HepG2 (cell line): ENCODE data around the gene IQCE. TPM values are rescaled to one million over a fixed set of nuclear protein-coding genes. Genes with fewer than 3 reads are reported as not detected.
A peak's percentile ranks its signal among the peaks of the same experiment; 100 is the strongest.

Experiments
- FOXA1 ChIP-seq, 2 experiments: fragments of 450-650 bp in 1 of 2; sonication (generic) in 1 of 2; formaldehyde crosslinking in 1 of 2; IDR thresholded peaks; 2 replicates each; pipeline versions ENCODE4 v1.4.0 to v1.6.1; 2016 to 2020; ENCODE audit warnings: missing genetic modification reagents in 1 of 2
- GPN1 ChIP-seq: sonication (generic); formaldehyde crosslinking; IDR thresholded peaks from 2 replicates; pipeline ENCODE4 v1.5.1; 2020; ENCODE audit warnings: missing genetic modification reagents, borderline replicate concordance
- HCFC1 ChIP-seq: fragments of 150-350 bp; IDR thresholded peaks from 2 replicates; pipeline ENCODE4 v1.6.1; 2014; ENCODE audit warnings: low read depth, low read length
- IKZF4 ChIP-seq: sonication (generic); formaldehyde crosslinking; IDR thresholded peaks from 2 replicates; pipeline ENCODE4 v1.5.1; 2020; ENCODE audit warnings: borderline replicate concordance, mild to moderate bottlenecking, low read depth, missing genetic modification reagents; ENCODE audit errors: not compliant biosample characterization
- IKZF5 ChIP-seq: IDR thresholded peaks from 2 replicates; pipeline ENCODE4 v1.6.1; 2018; ENCODE audit warnings: missing genetic modification reagents, mild to moderate bottlenecking, missing compliant biosample characterization
- KDM3A ChIP-seq: IDR thresholded peaks from 2 replicates; pipeline ENCODE4 v1.6.1; 2018; ENCODE audit warnings: low read depth, missing compliant biosample characterization
- PATZ1 ChIP-seq: sonication (generic); formaldehyde crosslinking; IDR thresholded peaks from 2 replicates; pipeline ENCODE4 v1.4.0; 2020; ENCODE audit warnings: missing genetic modification reagents
- RAD21 ChIP-seq: fragments of 450-650 bp; formaldehyde crosslinking; IDR thresholded peaks from 2 replicates; pipeline ENCODE4 v1.5.0; 2020; ENCODE audit warnings: mild to moderate bottlenecking
- STAG1 ChIP-seq: sonication (generic); formaldehyde crosslinking; IDR thresholded peaks from 2 replicates; pipeline ENCODE4 v1.4.0; 2020; ENCODE audit warnings: missing genetic modification reagents
- TGIF2 ChIP-seq: IDR thresholded peaks from 2 replicates; pipeline ENCODE4 v1.6.1; 2016; ENCODE audit warnings: control low read depth, missing compliant biosample characterization
- ZNF136 ChIP-seq: sonication (generic); formaldehyde crosslinking; IDR thresholded peaks from 2 replicates; pipeline ENCODE4 v1.8.1; 2022; ENCODE audit warnings: low read depth, mild to moderate bottlenecking, moderate library complexity, missing genetic modification reagents
- ZNF362 ChIP-seq: sonication (generic); formaldehyde crosslinking; IDR thresholded peaks from 2 replicates; pipeline ENCODE4 v1.4.0; 2020; ENCODE audit warnings: missing genetic modification reagents, mild to moderate bottlenecking, borderline replicate concordance
- ZNF556 ChIP-seq: sonication (generic); formaldehyde crosslinking; IDR thresholded peaks from 2 replicates; pipeline ENCODE4 v1.4.0; 2020; ENCODE audit warnings: mild to moderate bottlenecking, missing genetic modification reagents, borderline replicate concordance
- ZNF674 ChIP-seq: sonication (generic); formaldehyde crosslinking; IDR thresholded peaks from 2 replicates; pipeline ENCODE4 v1.5.0; 2020; ENCODE audit warnings: low read depth, mild to moderate bottlenecking, missing genetic modification reagents
- ZNF709 ChIP-seq: sonication (generic); formaldehyde crosslinking; IDR thresholded peaks from 2 replicates; pipeline ENCODE4 v1.5.0; 2020; ENCODE audit warnings: mild to moderate bottlenecking, missing genetic modification reagents
- ZNF713 ChIP-seq: sonication (generic); formaldehyde crosslinking; IDR thresholded peaks from 2 replicates; pipeline ENCODE4 v1.4.0; 2020; ENCODE audit warnings: mild to moderate bottlenecking, missing genetic modification reagents
- ZNF737 ChIP-seq: sonication (generic); formaldehyde crosslinking; IDR thresholded peaks from 2 replicates; pipeline ENCODE4 v1.5.0; 2020; ENCODE audit warnings: missing genetic modification reagents, mild to moderate bottlenecking, borderline replicate concordance
- ZSCAN20 ChIP-seq: sonication (generic); formaldehyde crosslinking; IDR thresholded peaks from 2 replicates; pipeline ENCODE4 v1.4.0; 2020; ENCODE audit warnings: missing genetic modification reagents, mild to moderate bottlenecking, borderline replicate concordance
- polyA plus RNA-seq, 8 experiments: library from polyadenylated mRNA; depleted of rRNA in 3 of 8; stranded (reverse) in 7 of 8; unstranded in 1 of 8; fragments of >200 nt; fragmentation: Illumina TruSeq in 4 of 8; extraction: Trizol in 4 of 8; gene quantifications; 2 replicates each; pipeline versions ENCODE4 v1.2.1 to v1.2.3, GENCODE V29; 2011 to 2016; ENCODE audit warnings: low read depth in 4 of 8, missing spikeins in 1 of 8, mixed read lengths in 1 of 8; ENCODE audit not compliant: insufficient read depth in 1 of 8
- total RNA-seq, 5 experiments: library from RNA; depleted of rRNA; stranded (reverse); fragments of >200 nt; fragmentation: Illumina TruSeq; extraction: Trizol; gene quantifications; 2 replicates each; pipeline ENCODE4 v1.2.3, GENCODE V29; 2016; ENCODE audit warnings: low read depth in 1 of 5

The IQCE gene
- total and polyA plus RNA-seq, 2 of the 13 experiments (the other 11 are each of a cell fraction or from before 2014, with no cell fraction given) = 1.5 to 2.5 TPM

- TF ChIP-seq ZNF556 (CRISPR knock-in tag) = no peak
- TF ChIP-seq ZNF713 = no peak
- TF ChIP-seq ZNF136 (CRISPR knock-in tag) = no peak
- TF ChIP-seq RAD21 (CRISPR knock-in tag) = 0 out of 2 replicates have a peak, but pooled peaks have one; percentile 33
- TF ChIP-seq FOXA1 (IDR thresholded peaks at IDR 0.05) = no peak
- TF ChIP-seq FOXA1 (CRISPR knock-in tag; IDR thresholded peaks at IDR 0.05) = peak; percentile 57
- TF ChIP-seq ZNF737 (CRISPR knock-in tag) = no peak
- TF ChIP-seq HCFC1 = no peak
- no peak for TF ChIP-seq ZSCAN20 (CRISPR knock-in tag)
- TF ChIP-seq ZNF674 (CRISPR knock-in tag) = no peak
- TF ChIP-seq PATZ1 (CRISPR knock-in tag) = peak; percentile 50; the same call in 1 of the 2 replicates
- TF ChIP-seq TGIF2 = no peak
- TF ChIP-seq KDM3A = no peak
- no peak for TF ChIP-seq ZNF362
- TF ChIP-seq IKZF4 (CRISPR knock-in tag) = no peak
- TF ChIP-seq IKZF5 (CRISPR knock-in tag) = no peak
- no peak for TF ChIP-seq ZNF709
- TF ChIP-seq GPN1 (CRISPR knock-in tag) = no peak
- peak; percentile 62 for TF ChIP-seq STAG1 (CRISPR knock-in tag)
Measured at GRCh38 chr7:2651336-2651735, 92.6 kb downstream of the IQCE start (continued).
